KOPT-K1 (cell line): ENCODE data around the gene TASOR.

Experiments used
- H3K27ac ChIP-seq: fragments of 200-600 bp; sonication (generic); 2 replicates; pipeline ENCODE4 v1.5.1; 2016; ENCODE audit warnings: antibody characterized with exemption, mild to moderate bottlenecking, low read depth, low read length; ENCODE audit not compliant: poor library complexity, severe bottlenecking
- H3K36me3 ChIP-seq: fragments of 200-600 bp; sonication (generic); 2 replicates; pipeline ENCODE4 v1.5.1; 2017; ENCODE audit warnings: antibody characterized with exemption, mild to moderate bottlenecking, low read length, moderate library complexity; ENCODE audit not compliant: insufficient read depth
- H3K9me3 ChIP-seq: fragments of 200-600 bp; sonication (generic); 2 replicates; pipeline ENCODE4 v1.5.1; 2017; ENCODE audit warnings: antibody characterized with exemption, low read length, mild to moderate bottlenecking; ENCODE audit not compliant: insufficient read depth, poor library complexity, severe bottlenecking

Gene TASOR

DNA sequence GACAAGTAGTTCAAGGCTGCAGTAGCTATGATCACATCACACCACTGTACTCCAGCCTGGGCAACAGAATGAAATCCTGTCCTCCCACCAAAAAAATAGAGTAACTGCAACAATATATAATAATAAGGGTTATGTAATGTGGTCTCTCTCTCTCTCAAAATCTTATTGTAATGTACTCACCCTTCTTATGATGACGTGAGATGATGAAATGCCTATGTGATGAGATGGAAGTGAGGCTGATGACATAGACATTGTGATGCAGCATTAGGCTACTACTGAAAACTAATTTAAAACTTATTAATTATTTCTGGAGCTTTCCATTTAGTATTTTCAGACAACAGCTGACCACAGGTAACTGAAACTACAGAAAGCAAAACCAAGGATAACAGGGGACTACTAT is 27.4 kb downstream of the TASOR start:
- Histone ChIP-seq H3K27ac (no peak overlapping the region), H3K36me3 (peaks cover 99% of the 10 kb centered on the region), H3K9me3 (no peaks in the 10 kb centered on the region)

DNA sequence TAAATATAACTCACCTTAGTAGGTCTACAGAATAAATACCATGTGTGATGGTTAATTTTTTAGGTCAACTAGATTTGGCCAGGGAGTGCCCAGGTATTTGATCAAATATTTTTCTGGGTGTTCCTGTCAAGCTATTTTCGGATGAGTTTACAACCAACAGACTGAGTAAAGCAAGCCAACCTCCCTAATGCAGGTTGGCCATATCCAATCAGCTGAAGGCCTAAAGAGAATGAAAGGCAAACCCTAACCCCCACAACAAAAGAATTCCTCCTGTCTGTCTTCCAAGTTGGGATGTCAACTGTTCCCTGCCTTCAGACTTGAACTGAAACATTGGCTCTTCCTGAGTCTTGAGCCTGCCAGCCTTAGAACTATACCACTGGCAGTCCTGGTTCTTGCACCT is 28.6 kb downstream of the TASOR start:
- H3K9me3 ChIP-seq, result no peaks in the 10 kb centered on the region
- peaks cover 99% of the 10 kb centered on the region for H3K36me3 ChIP-seq
- no peak overlapping the region for H3K27ac ChIP-seq

DNA sequence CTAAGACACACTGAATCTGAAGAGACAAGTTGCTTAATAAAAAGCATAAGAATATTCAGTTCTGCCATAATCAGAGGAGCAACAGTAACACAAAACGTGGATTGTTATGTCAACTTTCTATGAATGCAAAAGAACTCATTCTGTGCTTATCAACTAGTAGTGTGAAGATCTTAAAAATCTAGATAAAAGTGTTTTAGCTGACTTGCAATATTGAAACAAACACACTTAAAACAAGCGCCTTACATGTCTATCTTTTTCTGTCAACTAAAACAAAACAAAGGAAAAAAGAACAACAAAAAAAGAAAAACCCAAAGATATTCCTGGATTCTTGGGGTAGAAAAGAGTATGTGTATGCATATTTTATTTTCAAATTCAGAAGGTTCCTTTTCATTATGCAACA is 37.7 kb downstream of the TASOR start:
- H3K9me3 ChIP-seq, result no peaks in the 10 kb centered on the region
- no peak overlapping the region for H3K27ac ChIP-seq
- peaks cover 100% of the 10 kb centered on the region for H3K36me3 ChIP-seq

DNA sequence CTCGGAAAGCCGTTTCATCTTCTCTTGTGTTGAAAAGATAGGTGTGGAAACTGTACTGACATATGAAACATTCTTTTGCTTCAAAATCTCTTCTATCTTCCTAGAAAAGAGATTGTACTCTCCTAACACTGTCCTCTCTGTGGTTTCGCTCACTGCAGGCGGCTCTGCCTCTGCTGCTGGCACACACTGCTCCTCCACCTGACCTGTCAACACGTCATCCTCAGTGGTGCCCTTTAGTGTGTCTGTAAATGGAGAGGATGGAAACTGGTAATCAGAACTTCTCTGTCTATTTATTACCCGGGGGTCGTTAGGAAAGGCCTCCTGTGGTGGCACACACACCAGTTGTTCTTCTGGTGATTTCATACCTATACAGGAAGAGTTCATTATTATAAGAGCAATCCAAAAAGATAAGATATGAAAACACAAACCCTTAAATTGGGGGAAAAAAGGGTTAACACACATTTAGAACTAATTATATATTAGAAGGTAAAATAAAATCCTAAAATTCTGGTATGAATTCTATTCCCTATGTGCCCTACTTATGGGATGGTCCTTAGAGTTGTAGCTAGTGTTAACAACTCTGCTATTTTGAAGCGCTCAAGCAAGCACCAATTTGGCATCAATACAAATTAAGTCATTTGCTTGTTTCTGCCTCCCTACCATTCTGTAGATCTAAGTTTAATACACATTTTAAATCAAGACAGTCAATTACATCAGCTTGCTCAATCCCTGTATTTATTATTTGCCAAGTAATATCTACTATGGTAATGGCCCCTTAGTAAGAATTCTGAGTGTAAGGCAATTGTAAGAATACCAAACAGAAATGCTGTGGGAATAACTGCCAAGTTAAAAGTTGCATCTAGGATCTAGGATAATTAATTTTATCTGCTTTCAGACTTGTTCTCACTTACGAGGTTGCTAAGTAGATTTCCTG is 49.2 kb downstream of the TASOR start:
- peaks cover 95% of the 10 kb centered on the region for H3K36me3 ChIP-seq
- H3K27ac ChIP-seq, result no peak overlapping the region
- H3K9me3 ChIP-seq, result no peaks in the 10 kb centered on the region
